ENCODE results near the gene NCKAP1. TPM values are rescaled to one million over a fixed set of nuclear protein-coding genes. Genes with fewer than 3 reads are reported as not detected.

Gene NCKAP1
- total RNA-seq, 5 donors from 2014 or later (not counting 1 experiment from before 2014, with no cell fraction given): 2.6 to 7.6 (median 4.9) TPM

- Histone ChIP-seq H3K4me3 (ENCODE audit: control insufficient read depth in 1 of 2, extremely low read depth in 1 of 2, low read length in 1 of 2) (peak overlapping the region; percentile 62 to 77), H3K27me3 (replicated peaks in 1 of 2; ENCODE audit: control insufficient read depth in 2 of 2, extremely low read depth in 1 of 2, insufficient read depth in 2 of 2, low read length in 1 of 2) (peaks cover 0 to 4% of the 10 kb centered on the region in 2 experiments), H3K4me1 (ENCODE audit: control insufficient read depth in 1 of 2, extremely low read depth in 1 of 2, insufficient read depth in 2 of 2, low read length in 2 of 2) (peaks cover 2 to 5% of the 10 kb centered on the region in 2 experiments), H3K36me3 (ENCODE audit: control insufficient read depth in 2 of 2, extremely low read depth in 1 of 2, insufficient read depth in 1 of 2, low read length in 1 of 2) (no peaks in the 10 kb centered on the region), H3K27ac (ENCODE audit: low read length) (no peak overlapping the region), H3K9me3 (no peaks in the 10 kb centered on the region)
- peak overlapping the region; percentile 86 to 92 (median 91) for H3K4me3 Mint-ChIP-seq
- ChIA-PET CTCF (interaction anchor here (1.2 to 1.3 kb wide), 2 partner anchors 45 to 47 kb away, joined by 3 read pairs; no protein-coding TSS in a partner anchor), POLR2A (no interaction called here)
- DNase-seq (peak in 6 of 35 experiments; percentile 1 to 14 (median 6)), ATAC-seq (replicated peaks in 1 of 4) (peak; percentile 34 to 51 (median 45))
- no peaks in the 10 kb centered on the region for H3K36me3 Mint-ChIP-seq
- no peaks in the 10 kb centered on the region for H3K9me3 Mint-ChIP-seq
- 0% methylated on average over 4 of the region's 8 CpGs for WGBS (ENCODE audit: insufficient coverage)
- peak overlapping the region; percentile 60 to 83 for H3K27ac Mint-ChIP-seq
- H3K4me1 Mint-ChIP-seq: peaks cover 5 to 6% (median 6%) of the 10 kb centered on the region in 3 donors
- H3K27me3 Mint-ChIP-seq: no peaks in the 10 kb centered on the region
These were observed 39.9 kb upstream of the NCKAP1 start for GRCh38 chr2:183078163-183078463.

- H3K4me1 Mint-ChIP-seq: no peaks in the 10 kb centered on the region
- no peaks in the 10 kb centered on the region for H3K36me3 Mint-ChIP-seq
- no peaks in the 10 kb centered on the region for H3K9me3 ChIP-seq
- WGBS (ENCODE audit: insufficient coverage): 92% methylated on average over 4 of the region's 7 CpGs
- no peaks in the 10 kb centered on the region for H3K36me3 ChIP-seq (ENCODE audit: control insufficient read depth in 2 of 2, extremely low read depth in 1 of 2, insufficient read depth in 1 of 2, low read length in 1 of 2)
- DNase-seq (no peak), ATAC-seq (replicated peaks in 1 of 4) (no peak)
- no peak overlapping the region for H3K27ac Mint-ChIP-seq
- H3K9me3 Mint-ChIP-seq: no peaks in the 10 kb centered on the region
- ChIA-PET CTCF (interaction anchor here in 1 of 2 donors (0.6 kb wide), 1 partner anchor 17 kb away, joined by 4 read pairs; no protein-coding TSS in a partner anchor), POLR2A (no interaction called here)
- H3K27me3 ChIP-seq (replicated peaks in 1 of 2; ENCODE audit: control insufficient read depth in 2 of 2, extremely low read depth in 1 of 2, insufficient read depth in 2 of 2, low read length in 1 of 2): peaks cover 4 to 38% of the 10 kb centered on the region in 2 experiments
- no peak overlapping the region for H3K4me3 ChIP-seq (ENCODE audit: control insufficient read depth in 1 of 2, extremely low read depth in 1 of 2, low read length in 1 of 2)
- no peaks in the 10 kb centered on the region for H3K4me1 ChIP-seq (ENCODE audit: control insufficient read depth in 1 of 2, extremely low read depth in 1 of 2, insufficient read depth in 2 of 2, low read length in 2 of 2)
- H3K4me3 Mint-ChIP-seq: no peak overlapping the region
- no peak overlapping the region for H3K27ac ChIP-seq (ENCODE audit: low read length)
- peaks cover 13 to 26% of the 10 kb centered on the region in 2 donors for H3K27me3 Mint-ChIP-seq
These were observed 33.9 kb upstream of the NCKAP1 start for GRCh38 chr2:183072177-183072576.

DNA sequence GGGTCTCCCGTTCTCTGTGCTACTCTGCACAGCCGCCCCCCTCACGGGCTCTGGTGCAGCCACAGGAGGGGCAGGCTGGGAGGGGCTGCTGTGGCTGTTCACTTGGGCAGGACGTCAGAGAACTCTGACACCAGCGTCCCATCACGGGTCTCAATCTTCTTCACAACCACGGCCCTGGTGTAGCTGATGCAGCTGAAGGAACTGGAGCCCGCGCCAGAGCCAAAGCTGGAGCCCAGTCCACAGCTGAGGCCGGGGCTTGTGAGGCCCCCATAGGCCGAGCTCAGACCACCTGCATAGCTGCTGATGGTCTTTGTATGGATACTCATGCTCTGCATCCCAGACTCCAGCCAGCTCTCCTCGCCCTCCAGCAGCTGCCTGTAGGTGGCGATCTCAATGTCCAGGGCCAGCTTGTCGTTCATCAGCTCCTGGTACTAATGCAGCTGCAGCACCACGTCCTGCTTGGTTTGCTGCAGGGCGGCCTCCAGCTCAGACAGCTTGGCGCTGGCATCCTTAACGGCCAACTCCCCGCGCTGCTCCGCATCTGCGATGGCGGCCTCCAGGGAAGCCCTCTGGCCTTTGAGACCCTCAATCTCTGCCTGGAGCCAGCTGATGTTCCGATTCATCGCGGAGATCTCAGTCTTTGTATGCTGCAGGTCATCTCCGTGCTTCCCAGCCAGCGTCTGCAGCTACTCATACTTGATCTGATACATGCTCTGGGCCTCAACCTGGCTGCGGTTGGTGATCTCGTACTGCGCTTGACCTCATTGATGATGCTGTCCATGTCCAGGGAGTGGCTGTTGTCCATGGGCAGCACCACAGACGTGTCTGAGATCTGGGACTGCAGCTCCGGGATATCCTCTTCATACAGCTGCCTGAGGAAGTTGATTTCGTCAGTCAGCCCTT, 32.9 kb upstream of the NCKAP1 start:
- H3K36me3 ChIP-seq (ENCODE audit: control insufficient read depth in 2 of 2, extremely low read depth in 1 of 2, insufficient read depth in 1 of 2, low read length in 1 of 2): no peaks in the 10 kb centered on the region
- WGBS (ENCODE audit: insufficient coverage): 76% methylated on average over 31 of the region's 34 CpGs
- no peaks in the 10 kb centered on the region for H3K4me1 Mint-ChIP-seq
- no peak overlapping the region for H3K4me3 Mint-ChIP-seq
- no peaks in the 10 kb centered on the region for H3K9me3 Mint-ChIP-seq
- H3K27ac ChIP-seq (ENCODE audit: low read length): no peak overlapping the region
- H3K36me3 Mint-ChIP-seq: no peaks in the 10 kb centered on the region
- DNase-seq (peak in 1 of 35 experiments; percentile 4), ATAC-seq (replicated peaks in 1 of 4) (no peak)
- H3K4me1 ChIP-seq (ENCODE audit: control insufficient read depth in 1 of 2, extremely low read depth in 1 of 2, insufficient read depth in 2 of 2, low read length in 2 of 2): no peaks in the 10 kb centered on the region
- no peaks in the 10 kb centered on the region for H3K9me3 ChIP-seq
- no peak overlapping the region for H3K4me3 ChIP-seq (ENCODE audit: control insufficient read depth in 1 of 2, extremely low read depth in 1 of 2, low read length in 1 of 2)
- H3K27me3 Mint-ChIP-seq: peaks cover 18 to 30% of the 10 kb centered on the region in 2 donors
- no peak overlapping the region for H3K27ac Mint-ChIP-seq
- ChIA-PET CTCF (no interaction called here), POLR2A (no interaction called here)
- H3K27me3 ChIP-seq (replicated peaks in 1 of 2; ENCODE audit: control insufficient read depth in 2 of 2, extremely low read depth in 1 of 2, insufficient read depth in 2 of 2, low read length in 1 of 2): peaks cover 4 to 39% of the 10 kb centered on the region in 2 experiments

DNA sequence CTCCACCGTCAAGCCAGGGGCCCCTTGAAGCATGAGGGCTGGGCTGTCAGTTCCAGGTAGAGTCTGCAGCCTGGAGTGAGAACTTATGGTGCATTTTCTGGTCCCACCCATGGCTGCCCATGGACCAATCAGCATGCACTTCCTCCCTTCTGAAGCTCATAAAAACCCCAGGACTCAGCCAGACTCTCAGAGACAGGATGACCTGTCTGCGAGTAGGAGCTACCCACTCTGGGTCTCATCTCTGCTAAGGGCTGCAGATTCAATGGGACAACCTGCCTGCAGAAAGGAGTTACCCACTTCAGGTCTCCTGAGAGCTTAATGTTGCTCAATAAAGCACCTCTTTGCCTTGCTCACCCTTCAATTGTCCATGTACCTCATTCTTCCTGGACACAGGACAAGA, 30.9 kb upstream of the NCKAP1 start:
- H3K9me3 ChIP-seq: no peaks in the 10 kb centered on the region
- no peak overlapping the region for H3K4me3 Mint-ChIP-seq
- H3K27me3 ChIP-seq (replicated peaks in 1 of 2; ENCODE audit: control insufficient read depth in 2 of 2, extremely low read depth in 1 of 2, insufficient read depth in 2 of 2, low read length in 1 of 2): peaks cover 0 to 44% of the 10 kb centered on the region in 2 experiments
- CTCF ChIA-PET: no interaction called here
- H3K4me1 ChIP-seq (ENCODE audit: control insufficient read depth in 1 of 2, extremely low read depth in 1 of 2, insufficient read depth in 2 of 2, low read length in 2 of 2): no peaks in the 10 kb centered on the region
- no peaks in the 10 kb centered on the region for H3K4me1 Mint-ChIP-seq
- peaks cover 23 to 38% of the 10 kb centered on the region in 2 donors for H3K27me3 Mint-ChIP-seq
- ATAC-seq (replicated peaks in 1 of 4) (no peak), DNase-seq (no peak)
- H3K27ac ChIP-seq (ENCODE audit: low read length): no peak overlapping the region
- H3K36me3 Mint-ChIP-seq: no peaks in the 10 kb centered on the region
- 100% methylated on average over 1 of the region's 2 CpGs for WGBS (ENCODE audit: insufficient coverage)
- no peak overlapping the region for H3K4me3 ChIP-seq (ENCODE audit: control insufficient read depth in 1 of 2, extremely low read depth in 1 of 2, low read length in 1 of 2)
- H3K9me3 Mint-ChIP-seq: no peaks in the 10 kb centered on the region
- no peak overlapping the region for H3K27ac Mint-ChIP-seq
- no peaks in the 10 kb centered on the region for H3K36me3 ChIP-seq (ENCODE audit: control insufficient read depth in 2 of 2, extremely low read depth in 1 of 2, insufficient read depth in 1 of 2, low read length in 1 of 2)
- POLR2A ChIA-PET: no interaction called here

- no peaks in the 10 kb centered on the region for H3K36me3 Mint-ChIP-seq
- Histone ChIP-seq H3K9me3 (no peaks in the 10 kb centered on the region), H3K36me3 (ENCODE audit: control insufficient read depth in 2 of 2, extremely low read depth in 1 of 2, insufficient read depth in 1 of 2, low read length in 1 of 2) (no peaks in the 10 kb centered on the region), H3K4me3 (ENCODE audit: control insufficient read depth in 1 of 2, extremely low read depth in 1 of 2, low read length in 1 of 2) (no peak overlapping the region), H3K27ac (ENCODE audit: low read length) (no peak overlapping the region), H3K27me3 (replicated peaks in 1 of 2; ENCODE audit: control insufficient read depth in 2 of 2, extremely low read depth in 1 of 2, insufficient read depth in 2 of 2, low read length in 1 of 2) (peaks cover 0 to 48% of the 10 kb centered on the region in 2 experiments), H3K4me1 (ENCODE audit: control insufficient read depth in 1 of 2, extremely low read depth in 1 of 2, insufficient read depth in 2 of 2, low read length in 2 of 2) (no peaks in the 10 kb centered on the region)
- no peaks in the 10 kb centered on the region for H3K9me3 Mint-ChIP-seq
- no peaks in the 10 kb centered on the region for H3K4me1 Mint-ChIP-seq
- H3K27ac Mint-ChIP-seq: no peak overlapping the region
- ChIA-PET POLR2A (no interaction called here), CTCF (no interaction called here)
- no peak for DNase-seq
- peaks cover 23 to 44% of the 10 kb centered on the region in 2 donors for H3K27me3 Mint-ChIP-seq
- ATAC-seq (replicated peaks in 1 of 4): no peak
- no peak overlapping the region for H3K4me3 Mint-ChIP-seq
- WGBS (ENCODE audit: insufficient coverage): 74% methylated on average over 3 of the region's 3 CpGs
These were observed 30.3 kb upstream of the NCKAP1 start for GRCh38 chr2:183068561-183068960.

DNA sequence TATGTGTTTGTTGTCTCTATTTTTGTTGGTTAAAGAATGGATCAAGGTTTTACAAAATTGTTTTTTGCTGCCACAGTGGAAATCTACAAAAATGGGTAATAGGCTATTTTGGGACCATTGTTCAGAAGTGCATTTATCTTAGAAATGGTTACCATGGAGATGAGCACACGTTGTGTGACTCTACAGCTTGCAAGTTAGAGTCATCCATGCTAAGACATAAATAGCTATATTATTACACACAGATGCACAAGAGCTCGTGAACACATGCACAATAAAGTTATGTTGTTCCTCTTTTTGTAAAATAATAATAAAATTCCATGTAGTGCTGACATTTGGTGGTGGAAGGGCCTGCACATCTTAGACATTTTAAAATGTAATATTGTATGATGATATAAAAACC, 24.8 kb upstream of the NCKAP1 start:
- no peaks in the 10 kb centered on the region for H3K9me3 ChIP-seq
- ChIA-PET CTCF (no interaction called here), POLR2A (interaction anchor here in 1 of 2 donors (0.7 kb wide), 1 partner anchor 41 kb away, joined by 6 read pairs; no protein-coding TSS in a partner anchor)
- DNase-seq (no peak), ATAC-seq (replicated peaks in 1 of 4) (no peak)
- no peak overlapping the region for H3K4me3 ChIP-seq (ENCODE audit: control insufficient read depth in 1 of 2, extremely low read depth in 1 of 2, low read length in 1 of 2)
- Mint-ChIP-seq H3K4me3 (no peak overlapping the region), H3K4me1 (no peaks in the 10 kb centered on the region), H3K9me3 (no peaks in the 10 kb centered on the region), H3K27ac (no peak overlapping the region), H3K36me3 (no peaks in the 10 kb centered on the region), H3K27me3 (peaks cover 29 to 32% of the 10 kb centered on the region in 2 donors)
- no peak overlapping the region for H3K27ac ChIP-seq (ENCODE audit: low read length)
- H3K36me3 ChIP-seq (ENCODE audit: control insufficient read depth in 2 of 2, extremely low read depth in 1 of 2, insufficient read depth in 1 of 2, low read length in 1 of 2): no peaks in the 10 kb centered on the region
- no CpG with 5 or more reads among the region's 2 CpGs for WGBS (ENCODE audit: insufficient coverage)
- H3K4me1 ChIP-seq (ENCODE audit: control insufficient read depth in 1 of 2, extremely low read depth in 1 of 2, insufficient read depth in 2 of 2, low read length in 2 of 2): no peaks in the 10 kb centered on the region
- H3K27me3 ChIP-seq (replicated peaks in 1 of 2; ENCODE audit: control insufficient read depth in 2 of 2, extremely low read depth in 1 of 2, insufficient read depth in 2 of 2, low read length in 1 of 2): peaks cover 0 to 23% of the 10 kb centered on the region in 2 experiments
